KG1 (cell line): ENCODE results near the gene RCAN2.

Experiments used
- DNase-seq: peaks from one replicate; lab custom pipeline; 2025; lab: John Stamatoyannopoulos, UW

RCAN2 gene

GRCh38 chr6:46381579-46381978 is 109.7 kb downstream of the RCAN2 start:
- no peak for DNase-seq

- no peak for DNase-seq
Observed at GRCh38 chr6:46381057-46381456, 110.2 kb downstream of the RCAN2 start.

- DNase-seq: no peak
Observed at GRCh38 chr6:46380152-46380807, 111.0 kb downstream of the RCAN2 start.

GRCh38 chr6:46378882-46379416 is 112.3 kb downstream of the RCAN2 start:
- DNase-seq: no peak

GRCh38 chr6:46378161-46378881 is 112.9 kb downstream of the RCAN2 start:
- DNase-seq: no peak

GRCh38 chr6:46377209-46377608 is 114.0 kb downstream of the RCAN2 start:
- no peak for DNase-seq

- peak; percentile 32 for DNase-seq
Observed at GRCh38 chr6:46376562-46377061, 114.6 kb downstream of the RCAN2 start.

GRCh38 chr6:46370622-46371021 is 120.6 kb downstream of the RCAN2 start:
- no peak for DNase-seq

GRCh38 chr6:46368169-46368536 is 123.1 kb downstream of the RCAN2 start:
- DNase-seq: no peak

- DNase-seq: no peak
Observed at GRCh38 chr6:46367354-46368168, 123.7 kb downstream of the RCAN2 start.

- DNase-seq: no peak
Observed at GRCh38 chr6:46366190-46366900, 124.9 kb downstream of the RCAN2 start.

GRCh38 chr6:46357591-46357990 is 133.7 kb downstream of the RCAN2 start:
- DNase-seq: no peak

- DNase-seq: no peak
Observed at GRCh38 chr6:46356543-46356942, 134.7 kb downstream of the RCAN2 start.

- no peak for DNase-seq
Observed at GRCh38 chr6:46353528-46353927, 137.7 kb downstream of the RCAN2 start.

- DNase-seq: no peak
Observed at GRCh38 chr6:46352541-46353268, 138.5 kb downstream of the RCAN2 start.

GRCh38 chr6:46350714-46351113 is 140.5 kb downstream of the RCAN2 start:
- DNase-seq: no peak

- no peak for DNase-seq
Observed at GRCh38 chr6:46347669-46348068, 143.6 kb downstream of the RCAN2 start.

GRCh38 chr6:46340246-46340645 is 151.0 kb downstream of the RCAN2 start:
- DNase-seq: no peak

- no peak for DNase-seq
Observed at GRCh38 chr6:46338131-46338530, 153.1 kb downstream of the RCAN2 start.

GRCh38 chr6:46334442-46334841 is 156.8 kb downstream of the RCAN2 start:
- no peak for DNase-seq

GRCh38 chr6:46333481-46333880 is 157.8 kb downstream of the RCAN2 start:
- no peak for DNase-seq
